ENCODE results near the gene CHD9NB. TPM values are rescaled to one million over a fixed set of nuclear protein-coding genes. Genes with fewer than 3 reads are reported as not detected.

CHD9NB gene
- total and polyA plus RNA-seq, 10 of the 15 experiments (the other 5 are each of a cell fraction or from before 2014, with no cell fraction given), result 0.14 to 1.6 (median 0.73) TPM

GRCh38 chr16:53061256-53061655 is 8.6 kb upstream of the CHD9NB start:
- ATAC-seq (peak; percentile 28), DNase-seq (ENCODE audit: low read depth, low spot score) (peak; percentile 60), FAIRE-seq (no peak)
- H3K36me3 ChIP-seq (ENCODE audit: control insufficient read depth in 2 of 2, insufficient read depth in 2 of 2, low read length in 1 of 2), result peaks cover 0 to 6% of the 10 kb centered on the region in 2 experiments; a peak in 1 of 4 replicates
- intact Hi-C loops (cut with micrococcal nuclease; ENCODE audit: unreplicated experiment) (loop anchor here (1.0 to 5.0 kb wide), 4 partner anchors 10 to 441 kb away; partner anchors contain the start of gene AKTIP), in situ Hi-C loops (cut with MboI) (loop anchor here (5.0 to 10.0 kb wide), 3 partner anchors 36 to 384 kb away; no protein-coding TSS in a partner anchor)
- TF ChIP-seq JUNB (IDR thresholded peaks at IDR 0.05) (peak; percentile 42; the same call in 1 of the 2 replicates), RELB (IDR thresholded peaks at IDR 0.05; ENCODE audit: low read depth) (no peak), YY1 (IDR thresholded peaks at IDR 0.05; ENCODE audit: low read depth, low read length) (peak; percentile 77)
- no peak overlapping the region for H2AFZ ChIP-seq (ENCODE audit: control insufficient read depth, low read depth, low read length)
- peak overlapping the region; percentile 64 for H3K4me3 ChIP-seq
- ChIA-PET CTCF (interaction anchor here (0.7 to 2.6 kb wide), 7 partner anchors 34 to 147 kb away, joined by 3 to 19 read pairs (median 5); no protein-coding TSS in a partner anchor), SMC1A (ENCODE audit: uncharacterized antibody, unreplicated experiment) (interaction anchor here (0.9 to 19.1 kb wide), 13 partner anchors 7 to 147 kb away, joined by 3 to 270 read pairs (median 7); no protein-coding TSS in a partner anchor), RAD21 (ENCODE audit: unreplicated experiment) (interaction anchor here (0.8 to 9.9 kb wide), 13 partner anchors 9 to 147 kb away, joined by 3 to 97 read pairs (median 4); no protein-coding TSS in a partner anchor), POLR2A (interaction anchor here (0.9 to 12.5 kb wide), 5 partner anchors 10 to 442 kb away, joined by 3 to 142 read pairs (median 12); partner anchors contain the start of gene AKTIP)
- no peaks in the 10 kb centered on the region for H3K27me3 ChIP-seq (replicated peaks in 1 of 2; ENCODE audit: control insufficient read depth in 2 of 2, insufficient read depth in 2 of 2, low read length in 1 of 2)
- no peaks in the 10 kb centered on the region for H4K20me1 ChIP-seq (ENCODE audit: control insufficient read depth, insufficient read depth)
- peaks cover 74% of the 10 kb centered on the region for H3K79me2 ChIP-seq (ENCODE audit: control insufficient read depth, insufficient read depth, low read length)
- peaks cover 65% of the 10 kb centered on the region for H3K4me1 ChIP-seq (ENCODE audit: control insufficient read depth, insufficient read depth, low read length)
- no peaks in the 10 kb centered on the region for H3K9me3 ChIP-seq (replicated peaks; ENCODE audit: control insufficient read depth, insufficient read depth, low read length)
- BruUV-seq (replicated peaks), result TSS peak; percentile 79
- peak overlapping the region; percentile 95 for H3K4me2 ChIP-seq (ENCODE audit: control insufficient read depth, insufficient read depth)
- peak overlapping the region; percentile 59 for H3K9ac ChIP-seq (ENCODE audit: control insufficient read depth, insufficient read depth, low read length)
- H3K27ac ChIP-seq (ENCODE audit: control insufficient read depth, insufficient read depth), result peak overlapping the region; percentile 52
- WGBS (ENCODE audit: insufficient coverage, insufficient replicate concordance, low lambda C conversion rate, missing lambda C conversion rate), result 0% methylated on average over 5 of the region's 5 CpGs

All from GM12878 (cell line).